AML-193 (cell line): Measurements from ENCODE around the gene DNAJC27.

ENCODE experiments used
- DNase-seq, 2 experiments: peaks; one replicate each; lab custom pipeline; 2025; lab: John Stamatoyannopoulos, UW

The DNAJC27 gene

GRCh38 chr2:24970483-24971285, 1.1 kb downstream of the DNAJC27 start:
- DNase-seq, result no peak

GRCh38 chr2:24969784-24970183, 2.0 kb downstream of the DNAJC27 start:
- no peak for DNase-seq

- DNase-seq, result no peak
These were observed 9.9 kb downstream of the DNAJC27 start for GRCh38 chr2:24961903-24962302.

- no peak for DNase-seq
These were observed 12.0 kb downstream of the DNAJC27 start for GRCh38 chr2:24959761-24960160.

- DNase-seq, result no peak
These were observed 13.3 kb downstream of the DNAJC27 start for GRCh38 chr2:24958411-24958935.

GRCh38 chr2:24957976-24958375, 13.8 kb downstream of the DNAJC27 start:
- DNase-seq, result no peak

GRCh38 chr2:24957221-24957620, 14.5 kb downstream of the DNAJC27 start:
- no peak for DNase-seq

- no peak for DNase-seq
These were observed 15.8 kb downstream of the DNAJC27 start for GRCh38 chr2:24955921-24956320.

- DNase-seq, result no peak
These were observed 16.5 kb downstream of the DNAJC27 start for GRCh38 chr2:24955232-24955631.

- DNase-seq, result no peak
These were observed 21.7 kb downstream of the DNAJC27 start for GRCh38 chr2:24950102-24950501.

GRCh38 chr2:24948506-24948905, 23.2 kb downstream of the DNAJC27 start:
- no peak for DNase-seq

- DNase-seq, result no peak
These were observed 24.1 kb downstream of the DNAJC27 start for GRCh38 chr2:24947561-24948157.

- DNase-seq, result no peak
These were observed 25.8 kb downstream of the DNAJC27 start for GRCh38 chr2:24945907-24946306.

- no peak for DNase-seq
These were observed 28.2 kb downstream of the DNAJC27 start for GRCh38 chr2:24943427-24944053.

GRCh38 chr2:24939353-24939752, 32.4 kb downstream of the DNAJC27 start:
- DNase-seq, result no peak

- DNase-seq, result no peak
These were observed 34.5 kb downstream of the DNAJC27 start for GRCh38 chr2:24937236-24937635.

GRCh38 chr2:24935145-24935544, 36.6 kb downstream of the DNAJC27 start:
- DNase-seq, result no peak

- no peak for DNase-seq
These were observed 39.0 kb downstream of the DNAJC27 start for GRCh38 chr2:24932715-24933114.

GRCh38 chr2:24930768-24931167, 41.0 kb downstream of the DNAJC27 start:
- no peak for DNase-seq

- DNase-seq, result no peak
These were observed 42.5 kb downstream of the DNAJC27 start for GRCh38 chr2:24929230-24929629.

GRCh38 chr2:24928036-24928435, 43.7 kb downstream of the DNAJC27 start:
- DNase-seq, result no peak

- peak; percentile 23 to 28 for DNase-seq
These were observed 45.0 kb downstream of the DNAJC27 start for GRCh38 chr2:24926602-24927252.
